IMR-90 (cell line): Measurements from ENCODE around the gene TMCC1. TPM values are rescaled to one million over a fixed set of nuclear protein-coding genes. Genes with fewer than 3 reads are reported as not detected.

Experiments
- ATAC-seq: fragments of 200-7000 bp; cut with Tn5 transposase; 2 replicates; pipeline ENCODE4 v1.9.1; 2020; ENCODE audit warnings: low read depth, mild to moderate bottlenecking, moderate library complexity
- BruUV-seq: library from RNA; stranded (reverse); fragments of 400-500 nt; replicated peaks from 2 replicates; lab custom pipeline; 2021; lab: Mats Ljungman, UMichigan
- CTCF ChIA-PET: fragments of 300-600 bp; formaldehyde crosslinking; extraction: SDS; loops from one replicate; lab custom pipeline; 2021; ENCODE audit warnings: antibody characterized with exemption; lab: Yijun Ruan, JAX
- POLR2A ChIA-PET: fragments of 300-600 bp; sonication (Branson Sonifier 250); formaldehyde crosslinking; loops from one replicate; lab custom pipeline; 2022; ENCODE audit warnings: antibody characterized with exemption; ENCODE audit not compliant: unreplicated experiment; lab: Charles Lee
- DNase-seq: peaks from one replicate; pipeline ENCODE4 v3.0.0; 2013
- H2AFZ ChIP-seq: replicated peaks from 2 replicates; pipeline ENCODE3; 2013; ENCODE audit warnings: low read length, mild to moderate bottlenecking; ENCODE audit not compliant: poor library complexity
- H2AK5ac ChIP-seq: 2 replicates; pipeline ENCODE4 v1.6.1; 2013; ENCODE audit warnings: low read depth, low read length, inconsistent platforms
- H2AK9ac ChIP-seq: replicated peaks from 2 replicates; pipeline ENCODE3; 2013; ENCODE audit warnings: mild to moderate bottlenecking, low read depth, low read length, moderate library complexity; ENCODE audit not compliant: poor library complexity
- H2BK120ac ChIP-seq: 2 replicates; pipeline ENCODE4 v1.6.1; 2013; ENCODE audit warnings: low read depth, low read length, inconsistent platforms
- H2BK15ac ChIP-seq: 3 replicates; pipeline ENCODE4 v1.6.1; 2013; ENCODE audit warnings: low read depth, low read length, inconsistent platforms
- H2BK20ac ChIP-seq: 2 replicates; pipeline ENCODE4 v1.6.1; 2013; ENCODE audit warnings: low read depth, mild to moderate bottlenecking, inconsistent platforms, low read length, moderate library complexity
- H2BK5ac ChIP-seq: 2 replicates; pipeline ENCODE4 v1.6.1; 2013; ENCODE audit warnings: mild to moderate bottlenecking, low read depth, low read length, inconsistent platforms; ENCODE audit not compliant: poor library complexity, severe bottlenecking
- H3K14ac ChIP-seq: replicated peaks from 2 replicates; pipeline ENCODE4 v1.6.1; 2013; ENCODE audit warnings: low read depth, low read length, inconsistent platforms
- H3K18ac ChIP-seq: 2 replicates; pipeline ENCODE4 v1.6.1; 2013; ENCODE audit warnings: low read depth, low read length, control low read depth
- H3K23ac ChIP-seq: 2 replicates; pipeline ENCODE4 v1.6.1; 2013; ENCODE audit warnings: low read depth, low read length, inconsistent platforms
- H3K27ac ChIP-seq: 2 replicates; pipeline ENCODE4 v1.5.1; 2013; ENCODE audit warnings: mild to moderate bottlenecking, control low read depth, low read length; ENCODE audit not compliant: insufficient read depth
- H3K27me3 ChIP-seq: 2 replicates; pipeline ENCODE4 v1.6.1; 2013; ENCODE audit warnings: low read length; ENCODE audit not compliant: control insufficient read depth, insufficient read depth
- H3K36me3 ChIP-seq: 2 replicates; pipeline ENCODE4 v1.6.1; 2013; ENCODE audit warnings: low read length, mixed read lengths; ENCODE audit not compliant: control insufficient read depth, insufficient read depth
- H3K4ac ChIP-seq: 2 replicates; pipeline ENCODE4 v1.6.1; 2013; ENCODE audit warnings: low read depth, low read length, inconsistent platforms
- H3K4me1 ChIP-seq: 2 replicates; pipeline ENCODE4 v1.6.1; 2013; ENCODE audit warnings: low read length, mixed read lengths; ENCODE audit not compliant: control insufficient read depth, insufficient read depth
- H3K4me2 ChIP-seq: 2 replicates; pipeline ENCODE4 v1.6.1; 2013; ENCODE audit warnings: low read depth, mild to moderate bottlenecking, control low read depth, low read length, moderate library complexity
- H3K4me3 ChIP-seq: 2 replicates; pipeline ENCODE4 v1.5.1; 2013; ENCODE audit warnings: low read depth, mild to moderate bottlenecking, control low read depth, low read length, moderate library complexity; ENCODE audit not compliant: insufficient read depth
- H3K56ac ChIP-seq: 2 replicates; pipeline ENCODE4 v1.6.1; 2013; ENCODE audit warnings: low read length, inconsistent platforms; ENCODE audit not compliant: insufficient read depth; ENCODE audit errors: extremely low read depth
- H3K79me1 ChIP-seq, 2 experiments: 2 replicates each; pipeline ENCODE4 v1.6.1; 2013; ENCODE audit warnings: low read length in 2 of 2, inconsistent platforms in 1 of 2, low read depth in 1 of 2
- H3K9ac ChIP-seq: 2 replicates; pipeline ENCODE4 v1.6.1; 2013; ENCODE audit warnings: low read depth, low read length, control low read depth
- H3K9me1 ChIP-seq: 2 replicates; pipeline ENCODE4 v1.6.1; 2013; ENCODE audit warnings: low read length, inconsistent platforms; ENCODE audit not compliant: insufficient read depth
- H3K9me3 ChIP-seq: 2 replicates; pipeline ENCODE4 v1.6.1; 2013; ENCODE audit warnings: low read length; ENCODE audit not compliant: control insufficient read depth, insufficient read depth
- H4K20me1 ChIP-seq: 2 replicates; pipeline ENCODE4 v1.6.1; 2013; ENCODE audit warnings: low read length, inconsistent platforms; ENCODE audit not compliant: insufficient read depth
- H4K5ac ChIP-seq: 2 replicates; pipeline ENCODE4 v1.6.1; 2013; ENCODE audit warnings: mild to moderate bottlenecking, low read depth, low read length, control low read depth
- H4K8ac ChIP-seq, 2 experiments: 2 replicates each; pipeline ENCODE4 v1.6.1; 2013; ENCODE audit warnings: low read depth in 2 of 2, low read length in 2 of 2, control low read depth in 1 of 2, inconsistent platforms in 1 of 2
- H4K91ac ChIP-seq: 2 replicates; pipeline ENCODE4 v1.6.1; 2013; ENCODE audit warnings: low read depth, low read length, inconsistent platforms; ENCODE audit not compliant: insufficient read depth
- BHLHE40 ChIP-seq: fragments of 150-350 bp; IDR thresholded peaks from 2 replicates; pipeline ENCODE4 v1.6.1; 2016; ENCODE audit warnings: mild to moderate bottlenecking, low read depth, low read length
- CEBPB ChIP-seq: IDR thresholded peaks from 2 replicates; pipeline ENCODE4 v1.6.1; 2012; ENCODE audit warnings: low read depth, low read length, improper control_type of control experiment
- CHD1 ChIP-seq: IDR thresholded peaks from 2 replicates; pipeline ENCODE4 v1.6.1; 2012; ENCODE audit warnings: low read depth, low read length, improper control_type of control experiment
- ELK1 ChIP-seq: fragments of 150-350 bp; IDR thresholded peaks from 2 replicates; pipeline ENCODE4 v1.6.1; 2016; ENCODE audit warnings: low read depth, mild to moderate bottlenecking, low read length, moderate library complexity, borderline replicate concordance
- FOS ChIP-seq: fragments of 150-350 bp; IDR thresholded peaks from 2 replicates; pipeline ENCODE4 v1.6.1; 2016; ENCODE audit warnings: low read depth, low read length
- MAFK ChIP-seq: IDR thresholded peaks from 2 replicates; pipeline ENCODE4 v1.6.1; 2012; ENCODE audit warnings: low read depth, low read length, improper control_type of control experiment
- MAZ ChIP-seq: IDR thresholded peaks from 2 replicates; pipeline ENCODE4 v1.6.1; 2012; ENCODE audit warnings: low read depth, mild to moderate bottlenecking, low read length, improper control_type of control experiment, moderate library complexity, borderline replicate concordance
- MXI1 ChIP-seq: IDR thresholded peaks from 2 replicates; pipeline ENCODE4 v1.6.1; 2012; ENCODE audit warnings: low read depth, mild to moderate bottlenecking, low read length, moderate library complexity, borderline replicate concordance
- NFE2L2 ChIP-seq: fragments of 150-350 bp; IDR thresholded peaks from 2 replicates; pipeline ENCODE4 v1.6.1; 2016; ENCODE audit warnings: low read depth, mild to moderate bottlenecking, low read length
- POLR2A ChIP-seq: IDR thresholded peaks from 2 replicates; pipeline ENCODE4 v1.6.1; 2012; ENCODE audit warnings: mild to moderate bottlenecking, low read depth, low read length
- RAD21 ChIP-seq: IDR thresholded peaks from 2 replicates; pipeline ENCODE4 v1.6.1; 2012; ENCODE audit warnings: low read length, improper control_type of control experiment
- RCOR1 ChIP-seq: IDR thresholded peaks from 2 replicates; pipeline ENCODE4 v1.6.1; 2012; ENCODE audit warnings: mild to moderate bottlenecking, low read length, improper control_type of control experiment; ENCODE audit not compliant: insufficient replicate concordance
- SMC3 ChIP-seq: fragments of 150-350 bp; IDR thresholded peaks from 2 replicates; pipeline ENCODE4 v1.6.1; 2016; ENCODE audit warnings: low read depth, mild to moderate bottlenecking, antibody characterized with exemption, low read length, moderate library complexity
- USF2 ChIP-seq: fragments of 150-350 bp; IDR thresholded peaks from 2 replicates; pipeline ENCODE4 v1.6.1; 2017; ENCODE audit warnings: mild to moderate bottlenecking, antibody characterized with exemption, low read length, low read depth
- WGBS, 2 experiments: methylation state at CpG; one replicate each; pipeline versions ENCODE4 v1.1.5 to v1.1.7; 2013; ENCODE audit warnings: missing lambda C conversion rate in 2 of 2; ENCODE audit not compliant: insufficient read length in 1 of 2; ENCODE audit errors: extremely low coverage in 2 of 2; 5-methylcytosine and 5-hydroxymethylcytosine counted together
- dilution Hi-C: fragments of 300-500 bp; cut with HindIII; formaldehyde crosslinking; loops from one replicate; pipeline ENCODE4 v1.14.3; 2018; ENCODE audit warnings: low sequenced_read_pairs; ENCODE audit not compliant: unreplicated experiment
- in situ Hi-C: fragments of 300-500 bp; cut with MboI; formaldehyde crosslinking; loops from 3 replicates; pipeline ENCODE4 v1.14.3; 2019; ENCODE audit warnings: low sequenced_read_pairs, inconsistent platforms, mixed read lengths
- intact Hi-C: fragments of 100-400 bp; cut with micrococcal nuclease; formaldehyde crosslinking; loops from 2 replicates; pipeline ENCODE4 v1.10.0; 2022
- polyA plus RNA-seq, 3 experiments: library from polyadenylated mRNA; depleted of rRNA; stranded (reverse); fragments of >200 nt; gene quantifications; 2 replicates each; pipeline ENCODE4 v1.2.3, GENCODE V29; 2012; ENCODE audit warnings: low replicate concordance in 1 of 3
- total RNA-seq: library from RNA; depleted of rRNA; stranded (reverse); fragments of >200 nt; gene quantifications from 2 replicates; pipeline ENCODE4 v1.2.3, GENCODE V29; 2012

Gene TMCC1
- total and polyA plus RNA-seq, 2 of the 4 experiments (the other 2 are of a cell fraction) = 5.0 to 7.3 TPM

- no peak overlapping the region for H4K5ac ChIP-seq
- no peak overlapping the region for H2BK5ac ChIP-seq
- no peak overlapping the region for H2AK9ac ChIP-seq
- H4K8ac ChIP-seq = no peak overlapping the region
- no peaks in the 10 kb centered on the region for H3K27me3 ChIP-seq
- no peak overlapping the region for H2AFZ ChIP-seq
- DNase-seq (no peak), ATAC-seq (no peak)
- in situ Hi-C loops = no loop called here
- TF ChIP-seq RCOR1 (no peak), MXI1 (no peak), NFE2L2 (no peak), CEBPB (no peak), BHLHE40 (no peak), POLR2A (no peak), FOS (no peak), MAZ (no peak), SMC3 (no peak), RAD21 (no peak), USF2 (no peak), ELK1 (no peak), MAFK (no peak), CHD1 (no peak)
- no peak overlapping the region for H3K18ac ChIP-seq
- no peak overlapping the region for H3K4me3 ChIP-seq
- H3K9me3 ChIP-seq = no peaks in the 10 kb centered on the region
- H2AK5ac ChIP-seq = no peak overlapping the region
- H3K9ac ChIP-seq = no peak overlapping the region
- no peaks in the 10 kb centered on the region for H4K20me1 ChIP-seq
- H3K36me3 ChIP-seq = no peaks in the 10 kb centered on the region
- no peak overlapping the region for H3K23ac ChIP-seq
- H2BK15ac ChIP-seq = no peak overlapping the region
- no TSS peak for BruUV-seq
- H2BK20ac ChIP-seq = no peak overlapping the region
- peaks cover 5% of the 10 kb centered on the region; the same call in 1 of the 2 replicates for H3K9me1 ChIP-seq
- H3K27ac ChIP-seq = no peak overlapping the region
- ChIA-PET CTCF (no interaction called here), POLR2A (no interaction called here)
- dilution Hi-C loops = no loop called here
- H4K91ac ChIP-seq = no peak overlapping the region
- intact Hi-C loops = no loop called here
- peaks cover 3 to 4% of the 10 kb centered on the region in 2 experiments; a peak in 1 of 4 replicates for H3K79me1 ChIP-seq
- no peak overlapping the region for H3K4me2 ChIP-seq
- peaks cover 4% of the 10 kb centered on the region; the same call in 1 of the 2 replicates for H3K4me1 ChIP-seq
- WGBS, 2 experiments = no CpG with 5 or more reads among the region's 4 CpGs
- H3K4ac ChIP-seq = no peak overlapping the region
- H3K14ac ChIP-seq = no peak overlapping the region
- H3K56ac ChIP-seq = no peak overlapping the region
- H2BK120ac ChIP-seq = no peak overlapping the region
These were observed 97.4 kb downstream of the TMCC1 start for GRCh38 chr3:129796146-129796545.
